ENCODE data around the gene SUSD4. TPM values are rescaled to one million over a fixed set of nuclear protein-coding genes. Genes with fewer than 3 reads are reported as not detected.

SUSD4 gene
- total RNA-seq, 1 donor from 2014 or later, result 26.3 TPM

DNA sequence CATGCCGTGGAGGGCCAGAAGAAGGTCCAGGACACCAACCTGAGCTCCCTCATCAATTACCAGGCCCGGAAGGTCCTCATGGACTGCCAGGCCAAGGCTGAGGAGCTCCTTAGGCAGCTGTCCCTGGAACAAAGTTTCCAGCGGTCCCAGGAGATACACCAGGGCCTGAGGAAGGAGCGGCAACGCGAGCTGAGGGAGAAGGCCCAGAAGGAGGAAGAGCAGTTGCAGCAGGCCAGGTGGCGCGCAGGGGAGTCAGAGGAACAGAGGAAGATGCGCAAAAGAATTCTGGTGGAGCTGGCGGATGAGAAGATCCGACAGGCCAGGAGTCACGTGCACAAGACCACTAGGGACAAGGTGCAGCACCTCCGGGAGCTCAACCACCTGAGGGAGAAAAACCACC is 30.7 kb upstream of the SUSD4 start:
- TF ChIP-seq, protein P1, sequence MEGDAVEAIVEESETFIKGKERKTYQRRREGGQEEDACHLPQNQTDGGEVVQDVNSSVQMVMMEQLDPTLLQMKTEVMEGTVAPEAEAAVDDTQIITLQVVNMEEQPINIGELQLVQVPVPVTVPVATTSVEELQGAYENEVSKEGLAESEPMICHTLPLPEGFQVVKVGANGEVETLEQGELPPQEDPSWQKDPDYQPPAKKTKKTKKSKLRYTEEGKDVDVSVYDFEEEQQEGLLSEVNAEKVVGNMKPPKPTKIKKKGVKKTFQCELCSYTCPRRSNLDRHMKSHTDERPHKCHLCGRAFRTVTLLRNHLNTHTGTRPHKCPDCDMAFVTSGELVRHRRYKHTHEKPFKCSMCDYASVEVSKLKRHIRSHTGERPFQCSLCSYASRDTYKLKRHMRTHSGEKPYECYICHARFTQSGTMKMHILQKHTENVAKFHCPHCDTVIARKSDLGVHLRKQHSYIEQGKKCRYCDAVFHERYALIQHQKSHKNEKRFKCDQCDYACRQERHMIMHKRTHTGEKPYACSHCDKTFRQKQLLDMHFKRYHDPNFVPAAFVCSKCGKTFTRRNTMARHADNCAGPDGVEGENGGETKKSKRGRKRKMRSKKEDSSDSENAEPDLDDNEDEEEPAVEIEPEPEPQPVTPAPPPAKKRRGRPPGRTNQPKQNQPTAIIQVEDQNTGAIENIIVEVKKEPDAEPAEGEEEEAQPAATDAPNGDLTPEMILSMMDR (IDR thresholded peaks at IDR 0.05), result no peak
- TF ChIP-seq POLR2AphosphoS5 (IDR thresholded peaks at IDR 0.05; ENCODE audit: insufficient read depth in 1 of 2, low read depth in 1 of 2), result no peak
- TF ChIP-seq POLR2A (IDR thresholded peaks at IDR 0.05), result no peak
- no peaks in the 10 kb centered on the region for H3K36me3 ChIP-seq
- intact Hi-C loops (cut with DNase I), result no loop called here
- no peaks in the 10 kb centered on the region for H3K27me3 ChIP-seq
- no peak for DNase-seq (ENCODE audit: extremely low spot score in 2 of 2)
- H3K4me3 ChIP-seq, result no peak overlapping the region
- H3K4me1 ChIP-seq, result peaks cover 10% of the 10 kb centered on the region
- H3K27ac ChIP-seq, result no peak overlapping the region
- H3K9me3 ChIP-seq, result no peaks in the 10 kb centered on the region

DNA sequence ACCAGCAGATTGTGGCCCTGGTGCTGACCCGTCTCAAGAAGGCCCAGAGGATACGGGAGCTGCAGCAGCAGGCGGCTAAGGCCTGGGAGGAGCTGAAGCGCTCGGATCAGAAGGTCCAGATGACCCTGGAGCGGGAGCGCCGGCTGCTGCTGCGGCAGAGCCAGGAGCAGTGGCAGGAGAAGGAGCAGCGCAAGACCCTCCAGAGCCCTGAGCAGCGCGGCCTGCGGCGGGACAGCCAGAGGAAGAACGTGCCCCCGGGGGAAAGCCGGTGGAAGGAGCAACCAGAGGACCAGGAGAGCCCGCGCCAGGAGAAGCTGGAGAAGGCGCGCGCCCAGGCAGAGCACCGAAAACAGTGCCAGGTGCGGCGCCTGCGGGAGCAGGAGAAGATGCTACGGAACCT is 30.3 kb upstream of the SUSD4 start:
- TF ChIP-seq POLR2A (IDR thresholded peaks at IDR 0.05) (no peak), POLR2AphosphoS5 (IDR thresholded peaks at IDR 0.05; ENCODE audit: insufficient read depth in 1 of 2, low read depth in 1 of 2) (no peak)
- TF ChIP-seq, protein P1 (IDR thresholded peaks at IDR 0.05), result no peak
- Histone ChIP-seq H3K4me1 (peaks cover 10% of the 10 kb centered on the region), H3K4me3 (no peak overlapping the region), H3K27me3 (no peaks in the 10 kb centered on the region), H3K9me3 (no peaks in the 10 kb centered on the region), H3K27ac (no peak overlapping the region), H3K36me3 (no peaks in the 10 kb centered on the region)
- intact Hi-C loops (cut with DNase I), result no loop called here
- no peak for DNase-seq (ENCODE audit: extremely low spot score in 2 of 2)

DNA sequence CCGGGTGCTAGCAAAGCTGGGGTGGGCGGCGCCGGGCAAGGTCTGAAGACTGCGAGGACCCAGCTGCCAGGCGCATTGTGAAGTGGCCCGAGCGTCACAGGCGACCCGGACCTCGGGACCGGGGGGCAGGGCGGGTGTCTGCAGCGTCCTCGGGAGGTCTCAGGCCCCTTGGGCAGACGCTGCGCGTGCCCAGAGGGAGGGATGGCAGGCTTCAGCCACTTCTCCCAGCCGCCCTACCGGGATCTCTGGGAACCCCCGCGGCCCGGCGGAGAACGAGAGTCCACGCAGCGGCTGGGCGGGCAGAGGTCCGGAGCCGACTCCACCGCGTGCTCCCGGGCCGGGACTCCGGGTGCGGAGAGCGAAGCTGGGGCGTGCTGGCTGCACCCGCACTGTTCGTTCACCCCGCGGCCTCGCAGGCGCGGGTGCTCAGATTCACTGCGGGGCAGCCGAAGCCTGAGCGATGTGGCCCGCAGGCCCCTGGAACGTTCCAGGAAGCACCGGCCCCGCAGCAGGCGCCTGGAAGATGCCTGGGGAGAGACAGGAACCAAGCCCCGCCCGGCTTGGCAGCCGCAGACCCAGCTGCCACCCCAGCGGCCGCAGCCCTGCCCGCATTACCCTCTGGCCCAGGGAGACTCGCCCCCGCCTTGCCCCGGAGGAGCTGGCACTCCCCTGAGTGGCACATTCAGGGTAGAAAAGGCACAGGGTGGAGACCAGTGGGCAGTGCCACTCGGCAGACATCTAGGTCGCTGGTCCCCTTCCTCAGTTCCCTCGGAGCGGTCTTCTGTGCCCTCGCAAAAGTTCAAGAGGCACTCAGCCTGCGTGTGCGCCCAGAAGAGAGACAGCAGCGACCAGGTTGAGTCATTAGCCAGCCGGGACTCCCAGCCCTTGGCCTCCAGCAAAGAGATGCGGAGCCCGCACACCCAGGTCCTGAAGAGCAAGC is 29.6 kb upstream of the SUSD4 start, which contains the start of gene CCDC185:
TSS of gene CCDC185 (plus strand) at position 141 of the 940 bp plus-strand sequence. CDS start at position 202, 61 bp downstream.
- no peak for DNase-seq (ENCODE audit: extremely low spot score in 2 of 2)
- H3K27me3 ChIP-seq, result no peaks in the 10 kb centered on the region
- peaks cover 10% of the 10 kb centered on the region for H3K4me1 ChIP-seq
- TF ChIP-seq POLR2AphosphoS5 (IDR thresholded peaks at IDR 0.05; ENCODE audit: insufficient read depth in 1 of 2, low read depth in 1 of 2), result no peak
- TF ChIP-seq, protein P1 (IDR thresholded peaks at IDR 0.05), result no peak
- no peak for TF ChIP-seq POLR2A (IDR thresholded peaks at IDR 0.05)
- no peaks in the 10 kb centered on the region for H3K36me3 ChIP-seq
- no peaks in the 10 kb centered on the region for H3K9me3 ChIP-seq
- intact Hi-C loops (cut with DNase I), result no loop called here
- H3K27ac ChIP-seq, result no peak within 1 kb of the TSS
- H3K4me3 ChIP-seq, result peak within 1 kb of the TSS; percentile 23 to 36

DNA sequence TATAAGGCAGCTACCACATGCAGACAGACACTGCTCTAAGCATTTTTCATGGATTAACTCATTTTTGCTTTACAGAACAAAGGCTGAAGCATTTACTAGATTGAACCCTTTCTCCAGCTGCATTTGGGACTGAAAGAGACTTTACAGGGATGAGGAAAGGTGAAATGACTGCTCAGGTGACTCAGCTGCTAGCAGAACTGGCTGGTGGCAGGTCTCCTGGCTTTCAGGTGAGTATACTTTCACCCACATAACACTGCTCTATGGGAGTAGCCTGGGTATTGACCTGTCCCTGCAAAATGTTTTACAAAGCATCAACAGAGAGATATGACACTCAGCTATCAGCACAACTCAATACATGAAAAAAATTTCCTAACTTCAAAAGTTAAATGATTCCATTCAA is 26.6 kb upstream of the SUSD4 start:
- Histone ChIP-seq H3K9me3 (no peaks in the 10 kb centered on the region), H3K4me3 (no peak overlapping the region), H3K36me3 (no peaks in the 10 kb centered on the region), H3K4me1 (peaks cover 10% of the 10 kb centered on the region), H3K27me3 (no peaks in the 10 kb centered on the region), H3K27ac (no peak overlapping the region)
- DNase-seq (ENCODE audit: extremely low spot score in 2 of 2), result no peak
- intact Hi-C loops (cut with DNase I), result no loop called here
- TF ChIP-seq POLR2A (IDR thresholded peaks at IDR 0.05), result no peak
- TF ChIP-seq, protein P1 (IDR thresholded peaks at IDR 0.05), result no peak
- no peak for TF ChIP-seq POLR2AphosphoS5 (IDR thresholded peaks at IDR 0.05; ENCODE audit: insufficient read depth in 1 of 2, low read depth in 1 of 2)

DNA sequence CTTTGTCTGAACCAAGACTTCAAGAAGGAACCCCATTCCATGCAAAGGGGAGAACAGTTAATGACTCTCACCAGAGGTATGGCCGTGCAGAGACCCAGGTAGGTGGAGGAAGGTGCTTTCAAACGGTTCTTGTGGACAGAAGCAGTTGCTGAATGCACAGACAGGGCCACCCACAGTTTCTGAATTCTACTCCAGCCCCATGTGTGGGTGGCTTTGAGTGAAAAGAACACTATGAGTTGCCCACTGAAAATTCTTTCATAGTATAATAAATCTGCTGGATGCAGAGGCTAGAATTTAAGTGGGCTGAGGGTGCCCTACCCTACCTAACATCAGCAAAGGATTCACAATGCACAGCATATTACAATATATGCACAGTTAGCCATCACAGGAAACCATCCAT is 22.0 kb upstream of the SUSD4 start:
- no peak for TF ChIP-seq POLR2AphosphoS5 (IDR thresholded peaks at IDR 0.05; ENCODE audit: insufficient read depth in 1 of 2, low read depth in 1 of 2)
- TF ChIP-seq, protein P1 (IDR thresholded peaks at IDR 0.05), result no peak
- TF ChIP-seq POLR2A (IDR thresholded peaks at IDR 0.05), result no peak
- no peaks in the 10 kb centered on the region for H3K9me3 ChIP-seq
- H3K27ac ChIP-seq, result no peak overlapping the region
- no peak overlapping the region for H3K4me3 ChIP-seq
- DNase-seq (ENCODE audit: extremely low spot score in 2 of 2), result no peak
- H3K27me3 ChIP-seq, result no peaks in the 10 kb centered on the region
- intact Hi-C loops (cut with DNase I), result no loop called here
- H3K4me1 ChIP-seq, result no peaks in the 10 kb centered on the region
- no peaks in the 10 kb centered on the region for H3K36me3 ChIP-seq
